SJSA1 (cell line): ENCODE measurements around the gene DPCD. TPM values are rescaled to one million over a fixed set of nuclear protein-coding genes. Genes with fewer than 3 reads are reported as not detected.

Experiments
- DNase-seq, 2 experiments: peaks; one replicate each; pipeline ENCODE4 v3.0.0-alpha.2; 2015 to 2020; ENCODE audit warnings: low spot score in 2 of 2, low read depth in 1 of 2
- H3K27ac ChIP-seq: fragments of 250-450 bp; sonication (Bioruptor Pico); 2 replicates; pipeline ENCODE4 v1.5.1; 2020; ENCODE audit warnings: mild to moderate bottlenecking, moderate library complexity
- H3K27me3 ChIP-seq: fragments of 250-450 bp; sonication (Bioruptor Pico); replicated peaks from 2 replicates; pipeline ENCODE4 v1.5.1; 2020; ENCODE audit warnings: mild to moderate bottlenecking, moderate library complexity
- H3K36me3 ChIP-seq: fragments of 250-450 bp; sonication (Bioruptor Pico); 2 replicates; pipeline ENCODE4 v1.5.1; 2020; ENCODE audit warnings: mild to moderate bottlenecking
- H3K4me1 ChIP-seq: fragments of 250-450 bp; sonication (Bioruptor Pico); replicated peaks from 2 replicates; pipeline ENCODE4 v1.6.1; 2021; ENCODE audit warnings: mild to moderate bottlenecking
- H3K4me3 ChIP-seq: fragments of 250-450 bp; sonication (Bioruptor Pico); 2 replicates; pipeline ENCODE4 v1.5.1; 2020; ENCODE audit warnings: mild to moderate bottlenecking
- H3K9me3 ChIP-seq: fragments of 250-450 bp; sonication (Bioruptor Pico); replicated peaks from 2 replicates; pipeline ENCODE4 v1.5.1; 2020; ENCODE audit warnings: mild to moderate bottlenecking
- total RNA-seq: library from RNA; depleted of rRNA; stranded (reverse); fragments of >200 nt; shearing (Covaris generic); gene quantifications from 2 replicates; pipeline ENCODE4 v1.2.3, GENCODE V29; 2014; rRNA removed

The DPCD gene
- total RNA-seq = 34.8 and 60.6 TPM in 2 replicates

GRCh38 chr10:101587725-101588653 lies at the start of gene DPCD, which contains the start of gene POLL:
Gene DPCD, plus strand, starts transcription at chr10:101588321. Its CDS starts 16 bp downstream, at chr10:101588337.
Gene POLL, minus strand, starts transcription at chr10:101588257. Its CDS starts 897 bp downstream, at chr10:101587360.
- H3K4me1 ChIP-seq = peaks cover 15% of the 10 kb centered on the region

DNA sequence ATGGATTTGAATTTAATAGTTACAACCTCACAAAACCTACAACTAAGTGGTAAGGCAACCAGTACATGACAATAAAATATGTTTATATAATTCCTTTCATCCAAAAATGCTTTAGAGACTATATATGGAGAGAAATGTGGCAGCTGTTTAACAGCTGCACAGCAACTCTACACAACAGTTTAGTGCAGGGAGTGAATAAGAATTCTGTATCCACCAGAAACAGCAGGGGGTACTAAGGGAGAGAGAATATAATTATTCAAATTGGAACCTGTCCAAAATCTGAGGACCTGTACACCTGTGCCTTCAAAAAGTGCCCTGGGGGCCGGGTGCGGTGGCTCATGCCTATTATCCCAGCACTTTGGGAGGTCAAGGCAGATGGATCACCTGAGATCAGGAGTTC lies 49.7 kb upstream of the DPCD start:
- no peaks in the 10 kb centered on the region for H3K9me3 ChIP-seq
- H3K36me3 ChIP-seq = peaks cover 20% of the 10 kb centered on the region
- DNase-seq = no peak
- H3K4me1 ChIP-seq = no peaks in the 10 kb centered on the region
- H3K27ac ChIP-seq = no peak overlapping the region
- H3K27me3 ChIP-seq = no peaks in the 10 kb centered on the region
- no peak overlapping the region for H3K4me3 ChIP-seq

More at GRCh38 chr10:101587725-101588653, at the start of gene DPCD, which contains the start of gene POLL:
- H3K9me3 ChIP-seq = no peaks in the 10 kb centered on the region
- peak; percentile 90 to 96 for DNase-seq
- peaks cover 17% of the 10 kb centered on the region for H3K36me3 ChIP-seq
- peak within 1 kb of the TSS; percentile 75 for H3K4me3 ChIP-seq
- no peaks in the 10 kb centered on the region; the same call in 1 of the 2 replicates for H3K27me3 ChIP-seq
- 0 out of 2 replicates have a peak within 1 kb of the TSS, but pooled peaks have one; percentile 16 for H3K27ac ChIP-seq

DNA sequence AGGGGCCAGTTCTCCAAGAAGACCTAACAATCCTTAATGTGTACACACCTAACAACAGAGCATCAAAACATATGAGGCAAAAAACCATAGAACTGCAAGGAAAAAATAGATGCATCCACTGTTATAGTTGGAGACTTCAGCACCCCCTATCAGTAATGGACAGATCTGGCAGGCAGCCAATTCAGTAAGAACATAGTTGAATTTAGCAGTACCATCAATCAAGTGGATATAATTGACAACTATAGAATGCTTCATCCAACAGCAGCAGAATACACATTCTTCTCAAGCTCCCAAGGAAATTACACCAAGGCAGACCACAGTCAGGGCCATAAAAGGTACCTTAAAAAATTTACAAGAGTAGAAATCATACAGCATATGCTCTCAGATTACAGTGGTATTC lies 42.2 kb upstream of the DPCD start:
- no peak overlapping the region for H3K4me3 ChIP-seq
- no peak overlapping the region for H3K27ac ChIP-seq
- H3K27me3 ChIP-seq = no peaks in the 10 kb centered on the region
- no peaks in the 10 kb centered on the region for H3K4me1 ChIP-seq
- H3K36me3 ChIP-seq = peaks cover 5% of the 10 kb centered on the region
- DNase-seq = no peak
- no peaks in the 10 kb centered on the region for H3K9me3 ChIP-seq

DNA sequence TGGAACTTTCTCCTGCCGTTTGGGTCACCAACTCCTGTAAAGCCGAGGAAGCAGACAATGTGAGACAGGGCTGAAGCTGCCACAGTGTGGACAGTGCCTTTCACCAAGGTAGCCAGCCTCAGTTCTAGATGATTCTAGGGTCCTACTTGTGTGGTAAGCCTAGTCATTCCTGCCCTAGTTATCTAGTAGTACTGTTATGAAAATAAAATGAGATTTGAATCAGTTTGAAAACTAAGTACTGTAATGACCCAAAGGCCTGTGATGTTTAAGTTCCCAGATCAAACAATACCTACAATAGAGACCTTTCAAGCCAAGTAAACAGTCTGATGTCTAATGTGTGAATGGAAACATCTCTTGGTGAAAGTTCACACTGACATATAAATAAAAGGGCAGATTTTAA lies 37.2 kb upstream of the DPCD start:
- Histone ChIP-seq H3K4me1 (no peaks in the 10 kb centered on the region), H3K27ac (no peak overlapping the region), H3K9me3 (no peaks in the 10 kb centered on the region), H3K36me3 (peaks cover 12% of the 10 kb centered on the region), H3K4me3 (no peak overlapping the region), H3K27me3 (no peaks in the 10 kb centered on the region)
- no peak for DNase-seq

DNA sequence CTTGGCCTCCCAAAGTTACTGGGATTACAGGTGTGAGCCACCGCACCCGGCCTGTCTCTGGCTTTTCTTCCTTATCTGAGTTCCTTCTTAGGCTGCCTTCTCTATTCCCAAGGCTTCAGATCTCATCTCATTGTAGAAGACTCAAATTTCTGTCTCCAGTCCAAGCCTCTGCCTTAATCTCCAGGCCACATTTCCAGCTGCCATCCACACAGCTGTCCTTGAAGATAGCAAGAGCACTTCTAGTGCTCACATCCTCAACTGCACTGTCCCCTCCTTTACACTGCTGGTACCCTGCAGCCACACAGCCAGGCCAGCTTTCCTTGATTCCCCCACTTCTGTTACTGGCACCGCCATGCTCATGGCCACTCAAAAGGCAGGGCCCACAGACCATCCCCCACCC lies 35.7 kb upstream of the DPCD start:
- Histone ChIP-seq H3K27ac (no peak overlapping the region), H3K4me1 (no peaks in the 10 kb centered on the region), H3K27me3 (no peaks in the 10 kb centered on the region), H3K4me3 (no peak overlapping the region), H3K9me3 (no peaks in the 10 kb centered on the region), H3K36me3 (peaks cover 12% of the 10 kb centered on the region)
- no peak for DNase-seq

DNA sequence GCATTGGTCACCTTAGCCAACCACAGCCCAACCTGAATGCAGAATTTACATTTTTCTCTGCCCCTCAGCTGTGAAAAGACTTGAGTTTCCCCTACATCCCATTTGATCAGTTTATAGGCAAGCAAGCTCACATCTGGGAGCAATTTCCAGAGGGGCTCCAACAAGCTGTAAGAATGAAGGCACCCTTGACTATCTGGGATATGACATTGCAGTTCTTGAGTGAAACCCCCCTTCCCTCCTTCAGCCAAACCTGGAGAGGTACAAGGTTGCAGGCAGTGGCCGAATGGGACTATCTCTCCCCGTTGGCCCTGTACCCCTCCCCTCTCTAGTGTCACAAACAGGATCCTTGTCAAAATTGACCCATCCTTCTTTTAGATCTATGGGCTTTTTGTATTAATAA lies 30.6 kb upstream of the DPCD start:
- no peaks in the 10 kb centered on the region for H3K4me1 ChIP-seq
- DNase-seq = no peak
- no peak overlapping the region for H3K27ac ChIP-seq
- H3K9me3 ChIP-seq = no peaks in the 10 kb centered on the region; the same call in 1 of the 2 replicates
- peaks cover 4% of the 10 kb centered on the region; the same call in 1 of the 2 replicates for H3K36me3 ChIP-seq
- H3K4me3 ChIP-seq = no peak overlapping the region
- H3K27me3 ChIP-seq = no peaks in the 10 kb centered on the region

DNA sequence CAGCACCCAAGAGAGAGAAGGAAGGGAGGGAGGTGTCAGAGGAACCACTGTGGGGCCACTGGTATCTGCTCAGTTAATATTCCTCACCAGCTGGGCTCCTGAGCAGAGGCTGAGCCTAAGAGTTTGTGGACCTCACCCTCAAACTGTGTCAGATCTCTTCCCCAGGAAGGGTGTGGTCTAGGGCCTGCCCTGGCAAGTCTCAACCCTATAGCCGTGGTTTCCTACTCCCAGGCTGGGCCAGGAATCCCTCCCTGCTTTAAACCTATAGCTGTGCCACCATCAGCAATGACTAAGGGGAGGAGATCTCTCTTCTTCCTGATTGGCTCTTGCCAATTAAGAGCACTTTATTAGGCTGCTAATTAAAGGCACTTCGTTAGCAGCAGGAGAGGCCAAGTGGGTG lies 29.9 kb upstream of the DPCD start:
- Histone ChIP-seq H3K27me3 (no peaks in the 10 kb centered on the region), H3K4me1 (no peaks in the 10 kb centered on the region), H3K36me3 (peaks cover 4% of the 10 kb centered on the region; the same call in 1 of the 2 replicates), H3K27ac (no peak overlapping the region), H3K4me3 (no peak overlapping the region), H3K9me3 (no peaks in the 10 kb centered on the region; the same call in 1 of the 2 replicates)
- no peak for DNase-seq

DNA sequence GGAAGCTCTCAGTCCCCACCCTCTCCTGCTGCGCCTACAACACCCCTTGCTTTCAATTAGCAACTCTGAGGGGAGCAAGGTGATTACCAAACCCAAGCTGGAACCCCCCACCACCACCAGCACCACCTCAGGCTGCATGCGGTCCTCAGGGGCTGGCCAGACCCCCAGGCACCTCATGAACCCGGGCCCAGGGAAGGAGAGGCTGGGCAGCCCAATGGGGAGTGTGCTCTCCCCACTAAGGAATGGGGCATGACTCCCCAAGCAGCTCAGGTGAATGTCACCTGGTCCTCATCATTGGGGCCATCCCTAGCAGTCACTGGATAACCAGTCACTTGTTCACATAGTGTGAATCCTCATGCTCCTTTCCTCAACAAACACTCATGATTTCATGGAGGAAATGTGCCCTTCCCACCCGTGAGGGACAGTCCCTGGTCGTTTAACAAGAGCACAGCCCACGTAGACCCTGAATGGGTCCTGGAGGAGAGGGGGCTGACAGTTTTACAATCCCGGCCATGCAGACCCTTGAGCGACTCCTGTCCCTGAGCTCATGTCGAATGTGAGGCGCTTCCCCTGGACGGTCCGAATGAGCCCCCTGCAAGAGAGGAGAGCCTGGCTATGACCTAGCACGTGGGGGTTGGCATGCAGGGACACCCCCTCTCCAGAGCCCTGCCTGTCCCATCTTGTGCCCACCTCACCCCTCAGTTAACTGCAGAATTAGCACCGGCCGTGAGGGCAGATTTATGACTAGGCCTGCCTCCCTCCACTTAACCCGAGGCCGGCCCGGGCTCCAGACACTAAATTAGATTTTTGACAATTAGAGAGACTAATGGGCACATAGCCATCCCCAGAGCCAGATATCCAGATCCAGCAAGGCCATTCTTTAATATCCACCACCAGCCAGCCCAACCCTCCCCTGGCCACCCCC lies 29.2 kb upstream of the DPCD start:
- Histone ChIP-seq H3K27ac (no peak overlapping the region), H3K36me3 (peaks cover 4% of the 10 kb centered on the region; the same call in 1 of the 2 replicates)

DNA sequence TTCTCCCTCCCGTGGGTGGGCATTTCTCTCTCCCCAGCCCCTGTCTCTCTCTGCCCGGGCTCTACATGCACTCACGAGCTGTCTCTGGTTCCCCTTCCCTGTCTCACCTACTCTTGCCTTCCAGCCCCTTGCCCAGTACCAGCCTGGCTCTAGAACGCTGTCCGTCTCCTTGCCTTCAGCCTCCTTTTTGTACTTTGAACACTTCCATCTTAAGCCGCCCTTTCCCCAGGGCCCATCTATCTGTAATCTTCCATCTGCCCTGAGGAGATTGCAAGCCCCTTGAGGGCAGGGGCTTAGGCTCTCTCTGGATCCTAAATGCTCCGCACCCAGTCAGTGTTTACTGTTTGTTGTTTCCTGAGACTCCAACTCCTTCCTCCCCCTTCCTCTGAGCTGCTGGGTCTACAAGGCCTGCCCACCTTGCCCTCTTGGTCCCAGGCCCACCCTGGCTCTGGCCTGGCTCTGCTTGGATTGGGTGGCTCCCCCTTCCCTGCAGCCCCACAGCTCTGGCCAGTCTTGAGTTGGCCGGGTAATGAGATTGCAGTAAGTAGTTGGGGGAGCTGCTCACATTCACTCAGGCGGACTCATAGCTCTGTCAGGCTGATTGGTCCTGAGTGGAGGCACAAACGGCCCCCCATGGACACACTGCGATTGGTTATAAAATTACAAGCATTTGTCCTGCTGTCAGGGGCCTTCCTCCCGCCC lies 28.4 kb upstream of the DPCD start:
- no peak for DNase-seq
- Histone ChIP-seq H3K27me3 (peaks cover 4% of the 10 kb centered on the region; the same call in 1 of the 2 replicates), H3K4me1 (no peaks in the 10 kb centered on the region), H3K4me3 (no peak overlapping the region), H3K27ac (no peak overlapping the region), H3K36me3 (peaks cover 4% of the 10 kb centered on the region; the same call in 1 of the 2 replicates), H3K9me3 (no peaks in the 10 kb centered on the region; the same call in 1 of the 2 replicates)

More for the DNA sequence above, 29.2 kb upstream of the DPCD start:
- DNase-seq = no peak
- H3K9me3 ChIP-seq = no peaks in the 10 kb centered on the region; the same call in 1 of the 2 replicates
- no peaks in the 10 kb centered on the region for H3K4me1 ChIP-seq
- H3K4me3 ChIP-seq = no peak overlapping the region
- H3K27me3 ChIP-seq = no peaks in the 10 kb centered on the region

GRCh38 chr10:101560298-101561067 lies 27.6 kb upstream of the DPCD start:
- DNase-seq = peak in 1 of 2 experiments; percentile 37
- peaks cover 11% of the 10 kb centered on the region; the same call in 1 of the 2 replicates for H3K27me3 ChIP-seq
- no peaks in the 10 kb centered on the region; the same call in 1 of the 2 replicates for H3K9me3 ChIP-seq
- H3K4me1 ChIP-seq = no peaks in the 10 kb centered on the region
- no peak overlapping the region for H3K4me3 ChIP-seq
- peaks cover 4% of the 10 kb centered on the region; the same call in 1 of the 2 replicates for H3K36me3 ChIP-seq
- no peak overlapping the region for H3K27ac ChIP-seq

DNA sequence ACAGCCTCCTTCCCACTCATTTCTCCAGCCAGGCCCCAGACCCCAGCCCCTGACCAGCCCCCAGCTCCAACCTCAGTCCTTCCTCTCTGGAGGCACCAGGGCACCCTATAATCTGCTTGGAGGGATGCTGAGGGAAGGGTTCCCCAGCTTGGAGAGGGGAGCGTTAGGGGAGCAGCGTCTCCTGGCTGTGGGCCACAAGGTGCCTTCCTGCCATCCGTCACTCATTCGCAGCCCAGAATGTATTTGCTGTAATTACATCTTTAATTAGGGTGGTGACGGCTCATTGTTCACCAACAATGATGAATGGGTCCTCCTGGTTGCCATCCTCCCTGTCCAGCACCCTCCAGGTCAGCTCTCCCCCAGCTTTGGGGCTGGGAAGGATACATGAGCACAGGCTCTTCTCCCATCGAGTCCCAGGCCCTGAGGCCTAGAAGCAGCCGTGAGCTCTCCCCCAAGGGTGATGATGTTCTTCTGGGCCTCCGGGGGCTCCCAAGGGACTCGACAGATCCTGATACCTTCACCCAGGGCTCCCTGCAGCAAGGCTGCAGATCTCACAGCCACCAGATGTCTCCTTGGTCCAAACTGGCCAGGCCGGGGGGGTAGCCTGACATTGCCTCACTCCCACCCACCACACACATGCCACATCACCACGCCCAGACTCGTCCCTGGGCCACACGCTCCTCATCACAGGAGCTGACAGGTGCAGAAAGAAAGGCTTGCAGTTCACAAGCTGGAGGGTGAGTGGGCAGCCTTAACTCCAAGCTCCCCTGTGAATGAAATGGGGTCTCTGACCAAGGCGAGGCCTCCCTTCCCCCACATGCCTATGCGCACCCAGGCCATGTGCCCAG lies 26.8 kb upstream of the DPCD start:
- peaks cover under 1% of the 10 kb centered on the region; the same call in 1 of the 2 replicates for H3K4me1 ChIP-seq
- no peak overlapping the region for H3K4me3 ChIP-seq
- H3K36me3 ChIP-seq = no peaks in the 10 kb centered on the region
- no peaks in the 10 kb centered on the region; the same call in 1 of the 2 replicates for H3K9me3 ChIP-seq
- DNase-seq = peak in 1 of 2 experiments; percentile 33
- H3K27me3 ChIP-seq = peaks cover 18% of the 10 kb centered on the region
- H3K27ac ChIP-seq = no peak overlapping the region
